Transverse colon (tissue), 4 donors: ENCODE measurements around the gene CNNM2.

Source experiments
- CTCF ChIP-seq, 5 experiments: fragments of 200-600 bp in 3 of 5; fragments of 450-650 bp in 2 of 5; sonication (generic) in 3 of 5; IDR thresholded peaks; 1 replicate in 2 of 5; 2 replicates in 3 of 5; pipeline ENCODE4 v1.5.1; 2016 to 2017; ENCODE audit warnings: antibody characterized with exemption in 5 of 5, inconsistent platforms in 3 of 5, mild to moderate bottlenecking in 2 of 5, moderate library complexity in 1 of 5
- EP300 ChIP-seq: sonication (generic); formaldehyde crosslinking; IDR thresholded peaks from one replicate; pipeline ENCODE4 v1.6.1; 2017; ENCODE audit warnings: antibody characterized with exemption, low read depth
- POLR2A ChIP-seq: fragments of 450-650 bp; IDR thresholded peaks from one replicate; pipeline ENCODE4 v1.6.1; 2016; ENCODE audit warnings: antibody characterized with exemption, mild to moderate bottlenecking, moderate library complexity
- POLR2AphosphoS5 ChIP-seq, 3 donors: sonication (generic); formaldehyde crosslinking; IDR thresholded peaks; one replicate each; pipeline ENCODE4 v1.6.1; 2016; ENCODE audit warnings: antibody characterized with exemption in 3 of 3

- TF ChIP-seq CTCF (IDR thresholded peaks at IDR 0.05) (no peak), POLR2AphosphoS5 (IDR thresholded peaks at IDR 0.05) (no peak), POLR2A (no peak), EP300 (no peak)
These were observed 124.8 kb downstream of the CNNM2 start for GRCh38 chr10:103042908-103043307.
